ENCODE results near the gene CTXN1. TPM values are rescaled to one million over a fixed set of nuclear protein-coding genes. Genes with fewer than 3 reads are reported as not detected.

The CTXN1 gene
- total and polyA plus RNA-seq, 2 of the 4 experiments (the other 2 are of a cell fraction): 0.36 to 7.4 TPM

- no peak for ATAC-seq (ENCODE audit: low read depth)
- H2AFZ ChIP-seq (replicated peaks; ENCODE audit: low read length, poor library complexity): no peak overlapping the region
- H4K5ac ChIP-seq (ENCODE audit: low read depth, low read length): no peak overlapping the region
- no peak for DNase-seq
- no peak overlapping the region for H3K18ac ChIP-seq (ENCODE audit: low read depth, low read length)
- no peak overlapping the region for H3K4me2 ChIP-seq (ENCODE audit: low read depth, low read length)
- no peaks in the 10 kb centered on the region for H3K9me3 ChIP-seq (ENCODE audit: control insufficient read depth, insufficient read depth, low read length)
- POLR2A ChIA-PET (ENCODE audit: unreplicated experiment): no interaction called here
- in situ Hi-C loops (cut with MboI; ENCODE audit: low sequenced_read_pairs) (no loop called here), intact Hi-C loops (cut with micrococcal nuclease) (no loop called here), dilution Hi-C loops (cut with HindIII; ENCODE audit: low sequenced_read_pairs, unreplicated experiment) (no loop called here)
- H4K91ac ChIP-seq (ENCODE audit: insufficient read depth, low read depth, low read length): no peak overlapping the region
- no peak overlapping the region for H3K14ac ChIP-seq (replicated peaks; ENCODE audit: low read depth, low read length)
- peaks cover 21% of the 10 kb centered on the region for H3K4me1 ChIP-seq (ENCODE audit: control insufficient read depth, insufficient read depth, low read length)
- H3K9me1 ChIP-seq (ENCODE audit: insufficient read depth, low read length): peaks cover 9% of the 10 kb centered on the region; the same call in 1 of the 2 replicates
- H3K4me3 ChIP-seq (ENCODE audit: insufficient read depth, low read depth, low read length): no peak overlapping the region
- no peak overlapping the region for H3K56ac ChIP-seq (ENCODE audit: extremely low read depth, insufficient read depth, low read length)
- H3K27me3 ChIP-seq (ENCODE audit: control insufficient read depth, insufficient read depth, low read length): no peaks in the 10 kb centered on the region
- H3K23ac ChIP-seq (ENCODE audit: low read depth, low read length): no peak overlapping the region
- no peak overlapping the region for H3K4ac ChIP-seq (ENCODE audit: low read depth, low read length)
- no peak overlapping the region for H2BK120ac ChIP-seq (ENCODE audit: low read depth, low read length)
- no peak overlapping the region for H3K27ac ChIP-seq (ENCODE audit: insufficient read depth, low read length)
- H3K36me3 ChIP-seq (ENCODE audit: control insufficient read depth, insufficient read depth, low read length): peaks cover 49% of the 10 kb centered on the region
- 100% methylated on average over 2 of the region's 7 CpGs; no CpG with 5 or more reads in 1 of the 2 experiments for WGBS, 2 experiments (ENCODE audit: extremely low coverage in 2 of 2, insufficient read length in 1 of 2)
- H2BK15ac ChIP-seq (ENCODE audit: low read depth, low read length): no peak overlapping the region
- H2BK20ac ChIP-seq (ENCODE audit: low read depth, low read length): no peak overlapping the region
- CTCF ChIA-PET: interaction anchor here (0.7 to 1.5 kb wide), 2 partner anchors 10 to 13 kb away, joined by 5 read pairs; partner anchors contain the start of genes SNAPC2 and TIMM44
- TF ChIP-seq BHLHE40 (IDR thresholded peaks at IDR 0.05; ENCODE audit: low read depth, low read length): no peak
- TF ChIP-seq MAFK (IDR thresholded peaks at IDR 0.05; ENCODE audit: low read depth, low read length): no peak
- no peak for TF ChIP-seq MXI1 (IDR thresholded peaks at IDR 0.05; ENCODE audit: borderline replicate concordance, low read depth, low read length)
- TF ChIP-seq CTCF (conservative IDR thresholded peaks at IDR 0.05; ENCODE audit: low read depth, low read length): no peak
- TF ChIP-seq POLR2A (IDR thresholded peaks at IDR 0.05; ENCODE audit: low read depth, low read length): no peak
- no peak for TF ChIP-seq RCOR1 (IDR thresholded peaks at IDR 0.05; ENCODE audit: insufficient replicate concordance, low read length)
- no peak for TF ChIP-seq ELK1 (IDR thresholded peaks at IDR 0.05; ENCODE audit: borderline replicate concordance, low read depth, low read length)
- no peak for TF ChIP-seq MAZ (IDR thresholded peaks at IDR 0.05; ENCODE audit: borderline replicate concordance, low read depth, low read length)
- TF ChIP-seq CEBPB (IDR thresholded peaks at IDR 0.05; ENCODE audit: low read depth, low read length): no peak
- no peak for TF ChIP-seq RFX5 (IDR thresholded peaks at IDR 0.05; ENCODE audit: low read depth, low read length)
- no peak for TF ChIP-seq SMC3 (IDR thresholded peaks at IDR 0.05; ENCODE audit: low read depth, low read length)
- H3K9ac ChIP-seq (ENCODE audit: low read depth, low read length): no peak overlapping the region
- peaks cover 7 to 22% of the 10 kb centered on the region in 2 experiments; a peak in 2 of 4 replicates for H3K79me1 ChIP-seq (ENCODE audit: low read depth in 1 of 2, low read length in 2 of 2)
- no peak overlapping the region for H2BK5ac ChIP-seq (ENCODE audit: low read depth, low read length, poor library complexity, severe bottlenecking)
- H2AK5ac ChIP-seq (ENCODE audit: low read depth, low read length): no peak overlapping the region
- peaks cover 15% of the 10 kb centered on the region for H4K20me1 ChIP-seq (ENCODE audit: insufficient read depth, low read length)
- no TSS peak for BruUV-seq (replicated peaks)
- no peak overlapping the region for H2AK9ac ChIP-seq (replicated peaks; ENCODE audit: low read depth, low read length, poor library complexity)
- H4K8ac ChIP-seq (ENCODE audit: low read depth in 2 of 2, low read length in 2 of 2): no peak overlapping the region
These were observed 4.8 kb upstream of the CTXN1 start for GRCh38 chr19:7930765-7931164.

All from IMR-90 (cell line).